Activated CD4-positive, alpha-beta T cell treated with anti-CD3 and anti-CD28 coated beads, Interleukin-2, amount 10 ng/mL, durations not matched to agents 24 days and 14 days (primary cell): ENCODE data around the gene IGLL1. TPM values are rescaled to one million over a fixed set of nuclear protein-coding genes. Genes with fewer than 3 reads are reported as not detected.
"Not testable (repeated sequence)": the region's sequence is repeated elsewhere in the genome, so short reads cannot be mapped to it uniquely, and the experiment has no call there.

Experiments
- DNase-seq: peaks from one replicate; pipeline ENCODE4 v3.0.0; 2022
- H3K27ac Mint-ChIP-seq: one replicate; pipeline ENCODE4 v1.8.0; 2022; ENCODE audit warnings: mild to moderate bottlenecking, mixed read lengths
- H3K27me3 Mint-ChIP-seq: one replicate; pipeline ENCODE4 v1.8.0; 2022; ENCODE audit warnings: mixed read lengths
- H3K36me3 Mint-ChIP-seq: one replicate; pipeline ENCODE4 v1.8.0; 2022; ENCODE audit warnings: low read depth, mild to moderate bottlenecking, mixed read lengths
- H3K4me1 Mint-ChIP-seq: one replicate; pipeline ENCODE4 v1.8.0; 2021; ENCODE audit warnings: mixed read lengths
- H3K4me3 Mint-ChIP-seq: one replicate; pipeline ENCODE4 v1.8.0; 2022; ENCODE audit warnings: mild to moderate bottlenecking, moderate library complexity, mixed read lengths
- H3K9me3 Mint-ChIP-seq: one replicate; pipeline ENCODE4 v1.8.0; 2021; ENCODE audit warnings: mixed read lengths
- intact Hi-C: fragments of 100-400 bp; cut with micrococcal nuclease; formaldehyde crosslinking; loops from one replicate; pipeline ENCODE4 v1.15.1; 2023
- total RNA-seq: library from RNA; stranded (reverse); gene quantifications from 2 replicates; pipeline ENCODE4 v1.2.3, GENCODE V29; 2022

IGLL1 gene
- total RNA-seq, 1 donor from 2014 or later = not detected

DNA sequence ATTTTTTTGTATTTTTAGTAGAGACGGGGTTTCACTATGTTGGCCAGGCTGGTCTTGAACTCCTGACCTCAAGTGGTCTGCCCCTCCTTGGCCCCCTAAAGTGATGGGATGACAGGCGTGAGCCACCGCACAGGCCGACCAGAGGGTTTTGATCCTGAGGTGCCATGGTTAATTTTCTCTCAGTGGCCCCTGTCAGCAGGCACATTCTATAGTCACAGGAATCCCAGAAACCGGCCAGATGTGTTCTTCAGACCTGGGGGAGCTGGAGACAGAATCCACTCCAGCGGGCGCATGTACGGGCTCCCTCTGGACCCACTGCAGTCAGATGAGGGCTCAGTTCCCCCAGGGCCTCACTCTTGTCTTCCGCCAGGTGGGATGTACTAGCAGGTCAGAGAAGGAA lies 17.0 kb downstream of the IGLL1 start:
- Mint-ChIP-seq H3K9me3 (no peaks in the 10 kb centered on the region), H3K27ac (no peak overlapping the region), H3K36me3 (no peaks in the 10 kb centered on the region), H3K4me1 (peaks cover 5% of the 10 kb centered on the region), H3K27me3 (peaks cover 33% of the 10 kb centered on the region), H3K4me3 (no peak overlapping the region)
- intact Hi-C loops = no loop called here
- no peak for DNase-seq

DNA sequence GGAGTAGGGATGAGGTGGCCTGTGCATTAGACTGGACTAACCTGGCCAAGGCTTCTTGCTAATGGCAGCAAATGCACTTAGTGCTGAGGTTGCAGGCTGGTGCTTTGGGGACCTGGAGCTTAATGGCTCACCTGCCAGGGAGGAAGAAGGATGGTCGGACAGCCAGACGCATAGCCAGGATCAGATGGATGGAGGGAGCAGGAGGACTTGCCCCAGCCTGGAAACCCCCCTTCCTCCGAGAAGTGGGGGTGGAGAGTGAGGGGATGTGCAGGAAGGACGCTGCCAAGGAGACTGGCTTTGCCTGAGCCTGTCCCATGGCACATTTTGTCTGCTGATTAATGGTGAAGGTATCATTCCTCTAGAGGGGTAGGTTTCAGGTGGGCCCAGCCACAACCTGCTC lies 17.9 kb downstream of the IGLL1 start:
- Mint-ChIP-seq H3K27ac (no peak overlapping the region), H3K4me3 (no peak overlapping the region), H3K36me3 (no peaks in the 10 kb centered on the region), H3K27me3 (peaks cover 28% of the 10 kb centered on the region), H3K4me1 (peaks cover 5% of the 10 kb centered on the region), H3K9me3 (no peaks in the 10 kb centered on the region)
- DNase-seq = no peak
- intact Hi-C loops = no loop called here

DNA sequence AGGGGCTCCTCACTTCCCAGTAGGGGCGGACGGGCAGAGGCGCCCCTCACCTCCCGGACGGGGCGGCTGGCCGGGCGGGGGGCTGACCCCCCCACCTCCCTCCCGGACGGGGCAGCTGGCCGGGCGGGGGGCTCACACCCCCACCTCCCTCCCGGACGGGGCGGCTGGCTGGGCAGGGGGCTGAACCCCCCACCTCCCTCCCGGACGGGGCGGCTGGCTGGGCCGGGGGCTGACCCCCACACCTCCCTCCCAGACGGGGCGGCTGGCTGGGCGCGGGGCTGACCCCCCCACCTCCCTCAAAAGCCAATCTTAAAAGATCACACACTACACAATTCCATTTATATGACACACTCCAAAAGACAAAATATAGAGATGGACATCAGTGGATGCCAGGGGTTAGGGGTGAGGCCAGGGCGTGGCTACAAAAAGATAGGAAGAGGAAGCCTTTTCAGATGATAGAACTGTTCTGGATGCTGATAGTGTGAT lies 19.0 kb downstream of the IGLL1 start:
- H3K27ac Mint-ChIP-seq, H3K9me3 Mint-ChIP-seq, intact Hi-C loops, DNase-seq, H3K4me3 Mint-ChIP-seq, H3K36me3 Mint-ChIP-seq, H3K4me1 Mint-ChIP-seq: not testable (repeated sequence)
- peaks cover 26% of the 10 kb centered on the region for H3K27me3 Mint-ChIP-seq

DNA sequence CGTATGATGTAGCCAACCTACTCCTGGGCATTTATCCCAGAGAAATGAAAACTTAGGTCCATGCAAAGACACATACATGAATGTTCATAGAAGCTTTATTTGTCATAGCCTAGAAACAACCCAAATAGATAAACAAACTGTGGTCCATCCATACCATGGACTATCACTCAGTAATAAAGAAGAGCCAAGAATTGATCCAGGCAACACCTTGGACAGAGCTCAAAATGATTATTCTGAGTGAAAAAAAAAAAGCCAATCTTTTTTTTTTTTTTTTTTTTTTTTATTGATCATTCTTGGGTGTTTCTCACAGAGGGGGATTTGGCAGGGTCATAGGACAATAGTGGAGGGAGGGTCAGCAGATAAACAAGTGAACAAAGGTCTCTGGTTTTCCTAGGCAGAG lies 19.9 kb downstream of the IGLL1 start:
- H3K27ac Mint-ChIP-seq, H3K4me3 Mint-ChIP-seq, H3K4me1 Mint-ChIP-seq, DNase-seq, H3K36me3 Mint-ChIP-seq, H3K9me3 Mint-ChIP-seq, intact Hi-C loops: not testable (repeated sequence)
- peaks cover 19% of the 10 kb centered on the region for H3K27me3 Mint-ChIP-seq

DNA sequence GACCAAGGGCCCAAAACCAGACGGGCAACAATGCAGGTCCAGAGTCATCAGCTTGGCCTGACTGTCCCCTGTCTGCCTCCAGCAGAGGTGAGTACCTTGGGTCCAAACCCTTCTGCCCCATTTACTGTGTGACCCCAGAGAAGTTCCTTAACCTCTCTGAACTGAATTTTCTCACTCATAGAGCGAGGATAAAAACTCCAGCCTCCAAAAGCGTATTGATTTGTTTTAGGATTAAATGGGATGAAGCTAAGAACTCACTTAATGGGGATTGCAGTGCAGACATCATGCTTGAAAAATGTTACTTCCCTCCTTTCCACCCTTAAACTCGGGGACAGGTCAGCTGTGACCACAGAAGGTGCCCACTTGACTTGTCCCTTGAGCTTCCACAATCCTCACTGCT lies 22.6 kb downstream of the IGLL1 start:
- no peak overlapping the region for H3K4me3 Mint-ChIP-seq
- intact Hi-C loops = no loop called here
- no peak for DNase-seq
- H3K36me3 Mint-ChIP-seq = no peaks in the 10 kb centered on the region
- peaks cover 4% of the 10 kb centered on the region for H3K27me3 Mint-ChIP-seq
- H3K27ac Mint-ChIP-seq = no peak overlapping the region
- H3K4me1 Mint-ChIP-seq = no peaks in the 10 kb centered on the region
- no peaks in the 10 kb centered on the region for H3K9me3 Mint-ChIP-seq

DNA sequence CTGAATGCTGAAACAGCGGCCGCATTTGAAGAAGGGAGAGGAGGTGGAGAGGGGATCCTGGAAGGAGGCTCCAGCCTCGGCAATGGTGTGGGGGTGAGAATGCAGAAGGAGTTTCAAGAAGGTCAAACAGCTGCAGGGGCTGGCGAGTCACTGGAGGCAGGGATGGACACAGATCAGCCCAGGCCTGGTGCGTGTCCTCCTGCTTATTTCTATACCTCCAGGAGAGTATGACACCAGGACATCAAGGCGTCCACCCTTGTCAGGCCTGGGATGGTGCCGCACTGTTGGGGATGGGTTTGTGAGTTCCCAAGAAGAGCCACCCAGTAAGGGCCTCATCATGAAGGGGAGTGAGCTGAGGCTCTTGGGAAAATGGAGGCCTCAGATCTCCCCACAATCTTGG lies 23.1 kb downstream of the IGLL1 start:
- Mint-ChIP-seq H3K4me3 (no peak overlapping the region), H3K36me3 (no peaks in the 10 kb centered on the region), H3K27ac (no peak overlapping the region), H3K9me3 (no peaks in the 10 kb centered on the region), H3K27me3 (peaks cover 2% of the 10 kb centered on the region), H3K4me1 (no peaks in the 10 kb centered on the region)
- DNase-seq = no peak
- intact Hi-C loops = no loop called here

DNA sequence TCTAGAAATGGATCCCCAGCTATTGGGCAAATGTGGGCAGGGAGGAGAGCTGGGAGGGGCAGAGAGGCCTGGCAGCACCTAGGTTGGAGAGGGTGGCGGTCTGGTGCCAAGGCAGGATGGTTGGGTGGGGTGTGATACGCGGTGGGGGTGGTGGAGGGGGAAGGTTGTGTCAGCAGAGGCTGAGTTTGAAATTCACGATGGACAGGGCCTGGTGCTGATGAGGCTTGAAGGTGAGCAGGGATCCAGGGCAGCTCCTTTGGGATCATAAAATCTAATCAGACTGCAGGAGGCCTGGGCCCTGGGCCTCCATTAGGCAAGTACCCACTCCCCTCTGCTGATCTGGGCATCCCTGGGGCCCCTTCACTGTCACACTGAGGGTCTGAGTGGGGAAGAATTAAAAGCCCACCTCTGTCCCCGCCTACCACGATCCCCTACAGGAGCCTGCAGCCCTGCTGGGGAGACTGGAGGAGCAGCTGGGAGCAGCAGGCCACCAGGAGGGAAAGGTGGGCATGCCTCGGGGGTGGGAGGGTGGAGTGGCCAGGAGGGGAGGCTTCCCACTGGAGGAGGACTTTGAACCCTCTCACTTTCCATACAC lies 24.0 kb downstream of the IGLL1 start:
- H3K9me3 Mint-ChIP-seq = no peaks in the 10 kb centered on the region
- no peaks in the 10 kb centered on the region for H3K36me3 Mint-ChIP-seq
- H3K27ac Mint-ChIP-seq = no peak overlapping the region
- peaks cover 2% of the 10 kb centered on the region for H3K27me3 Mint-ChIP-seq
- H3K4me1 Mint-ChIP-seq = no peaks in the 10 kb centered on the region
- intact Hi-C loops = no loop called here
- H3K4me3 Mint-ChIP-seq = no peak overlapping the region
- no peak for DNase-seq

DNA sequence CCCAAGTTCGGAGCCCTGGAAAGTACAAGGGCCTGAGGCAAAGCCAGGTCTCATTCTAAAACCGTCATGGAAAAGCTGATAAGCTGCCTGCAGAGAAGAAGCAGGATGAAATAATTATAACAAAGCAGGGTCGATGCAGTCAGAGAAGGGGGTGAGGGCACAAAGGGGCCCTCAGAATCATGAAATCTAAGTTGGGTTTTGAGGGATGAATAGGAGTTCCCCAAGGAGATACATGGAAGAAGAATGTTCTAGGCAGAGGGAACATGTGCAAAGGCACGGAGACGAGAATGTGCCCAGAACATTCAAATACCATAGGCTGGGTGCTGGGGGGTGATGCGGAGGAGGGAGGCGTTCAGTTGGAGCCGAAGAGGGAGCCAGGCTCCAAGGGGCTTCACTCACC lies 25.0 kb downstream of the IGLL1 start:
- no peaks in the 10 kb centered on the region for H3K9me3 Mint-ChIP-seq
- H3K4me1 Mint-ChIP-seq = no peaks in the 10 kb centered on the region
- no peaks in the 10 kb centered on the region for H3K36me3 Mint-ChIP-seq
- intact Hi-C loops = no loop called here
- no peak overlapping the region for H3K4me3 Mint-ChIP-seq
- H3K27me3 Mint-ChIP-seq = peaks cover 2% of the 10 kb centered on the region
- no peak for DNase-seq
- no peak overlapping the region for H3K27ac Mint-ChIP-seq

DNA sequence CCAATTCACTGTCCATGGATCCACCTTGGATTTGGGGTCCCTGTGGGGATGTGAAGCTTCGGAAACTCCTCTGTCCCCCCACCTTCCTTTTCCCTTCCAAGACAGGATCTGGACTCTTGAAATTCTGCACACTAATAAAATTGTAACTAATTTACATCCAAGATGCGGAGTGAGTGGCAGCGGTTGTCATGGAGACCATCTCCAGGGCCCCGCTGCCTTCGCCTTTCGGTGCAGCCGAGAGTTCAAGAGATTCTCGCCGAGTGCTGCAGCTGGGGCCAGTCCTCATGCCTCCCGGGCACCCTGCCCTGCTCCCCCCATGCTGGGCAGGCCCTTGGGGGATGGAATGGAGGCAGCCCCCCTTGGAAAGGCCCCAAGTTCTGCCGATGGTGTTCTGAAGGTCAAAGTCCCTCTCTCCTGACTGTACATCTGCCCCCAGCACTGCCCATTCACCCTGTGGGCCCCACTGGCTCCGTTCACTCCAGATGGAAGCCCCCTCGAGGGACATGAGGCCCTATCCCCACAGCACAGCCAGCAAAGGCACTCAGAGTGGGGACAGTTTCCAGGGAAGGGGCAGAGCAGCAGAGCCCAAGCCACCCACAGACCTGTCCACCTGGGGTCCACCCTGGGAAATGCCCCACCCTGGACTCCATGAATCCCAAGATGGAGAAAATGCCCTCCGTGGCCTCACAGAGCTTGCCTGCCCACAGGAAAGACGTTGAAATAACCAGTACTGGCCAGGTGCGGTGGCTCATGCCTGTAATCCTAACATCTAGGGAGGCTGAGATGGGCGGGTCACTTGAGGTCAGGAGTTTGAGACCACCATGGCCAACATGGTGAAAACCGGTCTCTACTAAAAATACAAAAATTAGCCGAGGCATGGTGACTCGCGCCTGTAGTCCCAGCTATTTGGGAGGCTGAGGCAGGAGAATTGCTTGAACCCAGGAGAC lies 25.9 kb downstream of the IGLL1 start:
- intact Hi-C loops = no loop called here
- Mint-ChIP-seq H3K4me3 (no peak overlapping the region), H3K36me3 (no peaks in the 10 kb centered on the region), H3K27ac (no peak overlapping the region), H3K9me3 (no peaks in the 10 kb centered on the region), H3K27me3 (peaks cover 2% of the 10 kb centered on the region), H3K4me1 (no peaks in the 10 kb centered on the region)
- DNase-seq = no peak

DNA sequence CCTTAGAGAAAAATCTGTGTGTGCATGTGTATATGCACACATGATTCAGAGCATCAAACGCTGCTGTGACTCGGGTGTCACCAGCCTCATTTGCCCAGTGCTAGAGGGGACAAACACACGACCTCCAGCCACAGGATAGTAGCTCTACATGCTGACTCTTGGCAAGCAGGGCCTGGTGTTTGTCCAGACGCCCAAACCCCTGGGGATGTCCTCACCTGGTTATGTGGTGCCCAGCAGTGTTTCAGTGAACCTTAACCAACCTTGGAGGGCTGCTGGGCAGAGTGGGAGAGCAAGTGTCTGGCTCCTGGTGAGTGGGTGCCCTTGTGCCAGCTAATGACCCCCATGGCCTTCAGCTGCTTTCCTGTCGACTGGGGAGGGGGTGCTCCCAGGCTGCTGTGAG lies 26.7 kb downstream of the IGLL1 start:
- Mint-ChIP-seq H3K27ac (no peak overlapping the region), H3K27me3 (peaks cover 2% of the 10 kb centered on the region), H3K9me3 (no peaks in the 10 kb centered on the region), H3K4me3 (no peak overlapping the region), H3K36me3 (no peaks in the 10 kb centered on the region), H3K4me1 (no peaks in the 10 kb centered on the region)
- intact Hi-C loops = no loop called here
- no peak for DNase-seq

DNA sequence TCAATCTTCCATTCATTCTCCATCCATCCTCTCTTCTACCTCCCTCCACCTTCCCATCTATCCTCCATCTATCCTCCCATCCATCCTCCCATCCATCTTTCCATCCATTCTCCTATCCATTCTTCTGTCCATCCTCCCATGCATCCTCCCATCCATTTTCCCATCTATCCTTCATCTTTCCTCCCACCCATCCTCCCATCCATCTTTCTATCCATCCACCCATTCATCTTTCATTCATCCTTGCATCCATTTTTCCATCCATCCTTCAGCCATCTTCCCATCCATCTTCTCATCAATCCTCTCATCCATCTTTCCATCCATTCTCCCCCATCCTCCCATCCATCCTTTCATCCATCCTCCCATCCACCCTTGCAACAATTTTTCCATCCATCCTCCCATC lies 27.5 kb downstream of the IGLL1 start:
- no peak for DNase-seq
- H3K4me3 Mint-ChIP-seq = no peak overlapping the region
- no peak overlapping the region for H3K27ac Mint-ChIP-seq
- H3K27me3 Mint-ChIP-seq = peaks cover 2% of the 10 kb centered on the region
- H3K36me3 Mint-ChIP-seq = no peaks in the 10 kb centered on the region
- intact Hi-C loops = no loop called here
- H3K4me1 Mint-ChIP-seq = no peaks in the 10 kb centered on the region
- no peaks in the 10 kb centered on the region for H3K9me3 Mint-ChIP-seq

DNA sequence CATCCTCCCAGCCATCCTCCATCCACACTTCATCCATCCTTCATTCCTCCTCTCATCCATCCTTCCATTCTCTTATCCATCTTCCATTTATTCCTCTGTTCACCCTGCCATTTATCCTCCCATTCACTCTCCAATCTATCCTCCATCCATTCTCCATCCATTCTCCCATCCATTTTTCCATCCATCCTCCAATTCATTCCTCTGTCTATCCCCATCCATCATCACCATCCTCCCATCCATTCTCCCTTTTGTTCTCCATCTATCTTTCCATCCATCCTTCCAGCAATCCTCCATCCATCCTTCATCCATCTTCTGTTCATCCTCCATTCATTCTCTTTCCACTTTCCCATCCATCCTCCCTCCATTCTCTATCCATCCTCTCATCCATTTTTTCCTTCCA lies 28.7 kb downstream of the IGLL1 start:
- no peaks in the 10 kb centered on the region for H3K9me3 Mint-ChIP-seq
- no peaks in the 10 kb centered on the region for H3K36me3 Mint-ChIP-seq
- no peaks in the 10 kb centered on the region for H3K27me3 Mint-ChIP-seq
- intact Hi-C loops = no loop called here
- H3K4me3 Mint-ChIP-seq = no peak overlapping the region
- H3K27ac Mint-ChIP-seq = no peak overlapping the region
- DNase-seq = no peak
- no peaks in the 10 kb centered on the region for H3K4me1 Mint-ChIP-seq

DNA sequence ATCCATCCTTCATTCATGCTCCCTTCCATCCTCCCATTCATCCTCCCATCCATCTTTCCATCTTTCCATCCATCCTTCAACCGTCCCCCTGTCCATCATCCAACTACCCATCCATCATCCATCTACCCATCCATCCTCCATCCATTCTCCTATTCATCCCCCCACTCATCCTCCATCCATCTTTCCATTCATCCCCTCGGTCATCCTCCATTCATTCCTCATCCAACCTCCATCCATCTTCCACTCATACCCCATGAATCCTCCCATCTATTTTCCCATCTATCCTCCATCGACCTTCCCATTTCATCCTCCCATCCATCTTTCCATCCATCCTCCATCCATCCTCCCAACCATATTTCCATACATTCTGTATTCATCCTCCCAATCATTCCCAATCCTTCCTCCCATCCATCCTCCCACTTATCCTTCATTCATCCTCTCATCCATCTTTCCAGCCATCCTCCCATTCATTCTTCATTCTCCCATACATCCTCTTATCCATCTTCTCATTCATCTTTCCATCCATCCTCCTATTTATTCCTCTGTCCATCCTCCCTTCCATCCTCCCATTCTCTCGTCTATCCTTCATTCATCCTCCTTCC lies 29.9 kb downstream of the IGLL1 start:
- DNase-seq = no peak
- Mint-ChIP-seq H3K9me3 (no peaks in the 10 kb centered on the region), H3K4me3 (no peak overlapping the region), H3K4me1 (no peaks in the 10 kb centered on the region), H3K36me3 (no peaks in the 10 kb centered on the region), H3K27me3 (no peaks in the 10 kb centered on the region), H3K27ac (no peak overlapping the region)
- intact Hi-C loops = no loop called here

DNA sequence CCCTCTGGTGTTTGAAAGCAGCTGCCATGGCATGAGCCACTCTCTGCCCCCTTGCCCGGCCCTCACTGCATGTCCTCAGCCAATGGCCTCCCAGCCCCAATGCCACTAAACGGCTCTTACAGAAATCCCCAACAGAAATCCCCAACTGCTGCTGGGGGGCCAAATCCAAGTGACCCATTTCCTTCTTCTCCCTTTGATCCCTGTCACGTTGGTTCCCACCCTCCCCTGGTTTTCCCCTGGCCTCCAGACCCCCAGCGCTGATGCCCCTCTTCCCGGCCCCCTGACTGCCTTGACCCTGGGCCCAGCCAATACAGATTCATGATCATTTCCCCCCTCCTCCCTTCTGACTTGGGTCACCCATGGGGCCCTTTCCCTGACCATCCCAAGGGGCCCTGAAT lies 30.9 kb downstream of the IGLL1 start:
- H3K27ac Mint-ChIP-seq = no peak overlapping the region
- no peaks in the 10 kb centered on the region for H3K27me3 Mint-ChIP-seq

More for the DNA sequence above, 30.9 kb downstream of the IGLL1 start:
- no peak overlapping the region for H3K4me3 Mint-ChIP-seq
- intact Hi-C loops = loop anchor here (10.0 kb wide), 1 partner anchor 296 kb away; no protein-coding TSS in a partner anchor
- no peaks in the 10 kb centered on the region for H3K36me3 Mint-ChIP-seq
- no peaks in the 10 kb centered on the region for H3K4me1 Mint-ChIP-seq
- no peak for DNase-seq
- no peaks in the 10 kb centered on the region for H3K9me3 Mint-ChIP-seq
